ENCODE results near the gene SERINC1. TPM values are rescaled to one million over a fixed set of nuclear protein-coding genes. Genes with fewer than 3 reads are reported as not detected.

Gene SERINC1
- total and polyA plus RNA-seq, 8 donors, result 24.9 to 98.8 (median 50.1) TPM

GRCh38 chr6:122393351-122393896 is 78.2 kb downstream of the SERINC1 start:
- no peaks in the 10 kb centered on the region for H3K9me3 ChIP-seq
- no peak overlapping the region for H3K27ac ChIP-seq
- FAIRE-seq (no peak), DNase-seq (no peak), ATAC-seq (no peak)
- TF ChIP-seq, protein P1, sequence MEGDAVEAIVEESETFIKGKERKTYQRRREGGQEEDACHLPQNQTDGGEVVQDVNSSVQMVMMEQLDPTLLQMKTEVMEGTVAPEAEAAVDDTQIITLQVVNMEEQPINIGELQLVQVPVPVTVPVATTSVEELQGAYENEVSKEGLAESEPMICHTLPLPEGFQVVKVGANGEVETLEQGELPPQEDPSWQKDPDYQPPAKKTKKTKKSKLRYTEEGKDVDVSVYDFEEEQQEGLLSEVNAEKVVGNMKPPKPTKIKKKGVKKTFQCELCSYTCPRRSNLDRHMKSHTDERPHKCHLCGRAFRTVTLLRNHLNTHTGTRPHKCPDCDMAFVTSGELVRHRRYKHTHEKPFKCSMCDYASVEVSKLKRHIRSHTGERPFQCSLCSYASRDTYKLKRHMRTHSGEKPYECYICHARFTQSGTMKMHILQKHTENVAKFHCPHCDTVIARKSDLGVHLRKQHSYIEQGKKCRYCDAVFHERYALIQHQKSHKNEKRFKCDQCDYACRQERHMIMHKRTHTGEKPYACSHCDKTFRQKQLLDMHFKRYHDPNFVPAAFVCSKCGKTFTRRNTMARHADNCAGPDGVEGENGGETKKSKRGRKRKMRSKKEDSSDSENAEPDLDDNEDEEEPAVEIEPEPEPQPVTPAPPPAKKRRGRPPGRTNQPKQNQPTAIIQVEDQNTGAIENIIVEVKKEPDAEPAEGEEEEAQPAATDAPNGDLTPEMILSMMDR (IDR thresholded peaks at IDR 0.05), result no peak
- 72 to 83% methylated on average over 8 of the region's 8 CpGs for WGBS, 2 donors
- H3K27me3 ChIP-seq, result no peaks in the 10 kb centered on the region
- no peaks in the 10 kb centered on the region for H3K36me3 ChIP-seq
- no peak overlapping the region for H3K4me3 ChIP-seq
- no peaks in the 10 kb centered on the region for H3K4me1 ChIP-seq
- intact Hi-C loops (cut with DNase I), result no loop called here

Other genes with a start within 250 kb of the SERINC1 start
- gene HSF2, start 72.2 kb downstream of the SERINC1 start, total RNA-seq, result 1 to 10 TPM; 2.7 to 6.3 (median 3.8) TPM
- gene HSF2, start 72.2 kb downstream of the SERINC1 start, polyA plus RNA-seq, result 1 to 10 TPM; 3.5 to 8.6 TPM
- gene PKIB, start 138.6 kb upstream of the SERINC1 start, total RNA-seq, result 1 to 10 TPM; 1.2 to 7.3 (median 4.5) TPM
- gene PKIB, start 138.6 kb upstream of the SERINC1 start, polyA plus RNA-seq, result 10 to 100 TPM in 1 of 2 donors, 1 to 10 TPM in 1; 5.2 to 21.1 TPM

All from pancreas (tissue), 10 donors.